ENCODE measurements around the gene FBXL13.
"Not testable (repeated sequence)": the region's sequence is repeated elsewhere in the genome, so short reads cannot be mapped to it uniquely, and the experiment has no call there.

FBXL13 gene

GRCh38 chr7:103082497-103082896, 7.9 kb upstream of the FBXL13 start:
- H3K4me3 ChIP-seq (replicated peaks; ENCODE audit: low read depth, low read length): no peak overlapping the region
- TF ChIP-seq CTCF (IDR thresholded peaks at IDR 0.05; ENCODE audit: low read depth, low read length, missing control alignments): no peak
- DNase-seq (ENCODE audit: extremely low read depth, low read depth): no peak

GRCh38 chr7:103080923-103081322, 6.3 kb upstream of the FBXL13 start:
- no peak for DNase-seq (ENCODE audit: extremely low read depth, low read depth)
- no peak overlapping the region for H3K4me3 ChIP-seq (replicated peaks; ENCODE audit: low read depth, low read length)
- no peak for TF ChIP-seq CTCF (IDR thresholded peaks at IDR 0.05; ENCODE audit: low read depth, low read length, missing control alignments)

GRCh38 chr7:103079836-103080235, 5.2 kb upstream of the FBXL13 start:
- H3K4me3 ChIP-seq (replicated peaks; ENCODE audit: low read depth, low read length): no peak overlapping the region
- no peak for DNase-seq (ENCODE audit: extremely low read depth, low read depth)
- no peak for TF ChIP-seq CTCF (IDR thresholded peaks at IDR 0.05; ENCODE audit: low read depth, low read length, missing control alignments)

GRCh38 chr7:103078226-103078625, 3.6 kb upstream of the FBXL13 start:
- not testable (repeated sequence) for DNase-seq (ENCODE audit: extremely low read depth, low read depth); H3K4me3 ChIP-seq (replicated peaks; ENCODE audit: low read depth, low read length)

- no peak for TF ChIP-seq CTCF (IDR thresholded peaks at IDR 0.05; ENCODE audit: low read depth, low read length, missing control alignments)
- no peak overlapping the region for H3K4me3 ChIP-seq (replicated peaks; ENCODE audit: low read depth, low read length)
- no peak for DNase-seq (ENCODE audit: extremely low read depth, low read depth)
Observed at GRCh38 chr7:103077318-103077717, 2.7 kb upstream of the FBXL13 start.

- H3K4me3 ChIP-seq (replicated peaks; ENCODE audit: low read depth, low read length): no peak overlapping the region
- TF ChIP-seq CTCF (IDR thresholded peaks at IDR 0.05; ENCODE audit: low read depth, low read length, missing control alignments): no peak
- no peak for DNase-seq (ENCODE audit: extremely low read depth, low read depth)
Observed at GRCh38 chr7:103076764-103077163, 2.2 kb upstream of the FBXL13 start.

- DNase-seq (ENCODE audit: extremely low read depth, low read depth): no peak
- TF ChIP-seq CTCF (IDR thresholded peaks at IDR 0.05; ENCODE audit: low read depth, low read length, missing control alignments): no peak
- peak overlapping the region; percentile 61 for H3K4me3 ChIP-seq (replicated peaks; ENCODE audit: low read depth, low read length)
Observed at GRCh38 chr7:103075337-103075918, 832 bp upstream of the FBXL13 start.
